GM12878 (cell line): Measurements from ENCODE around the gene SRSF5. TPM values are rescaled to one million over a fixed set of nuclear protein-coding genes. Genes with fewer than 3 reads are reported as not detected.

Experiments used
- CEBPB ChIP-seq, 2 experiments: fragments of 150-350 bp in 1 of 2; IDR thresholded peaks; 2 replicates each; pipeline ENCODE4 v1.6.1; 2012 to 2014; ENCODE audit warnings: low read depth in 2 of 2, low read length in 2 of 2, borderline replicate concordance in 1 of 2, inconsistent platforms in 1 of 2
- CHD1 ChIP-seq: IDR thresholded peaks from 2 replicates; pipeline ENCODE4 v1.6.1; 2012; ENCODE audit warnings: low read depth, low read length, improper control_type of control experiment
- ETV6 ChIP-seq, 2 experiments: fragments of 450-650 bp in 1 of 2; IDR thresholded peaks in 1 of 2; conservative IDR thresholded peaks in 1 of 2; 2 replicates each; pipeline ENCODE4 v1.6.1; 2014; ENCODE audit warnings: antibody characterized with exemption in 1 of 2, borderline replicate concordance in 1 of 2, low read depth in 1 of 2, mild to moderate bottlenecking in 1 of 2, moderate library complexity in 1 of 2
- GATAD2B ChIP-seq: fragments of 450-650 bp; conservative IDR thresholded peaks from 2 replicates; pipeline ENCODE4 v1.6.1; 2017; ENCODE audit warnings: low read depth, mild to moderate bottlenecking, moderate library complexity
- HDGF ChIP-seq: fragments of 450-650 bp; IDR thresholded peaks from 2 replicates; pipeline ENCODE4 v1.6.1; 2016; ENCODE audit warnings: antibody characterized with exemption
- NFYA ChIP-seq: IDR thresholded peaks from 2 replicates; pipeline ENCODE4 v1.6.1; 2011; ENCODE audit warnings: low read depth, mild to moderate bottlenecking, low read length, improper control_type of control experiment, borderline replicate concordance
- PML ChIP-seq: IDR thresholded peaks from 2 replicates; pipeline ENCODE4 v1.6.1; 2012; ENCODE audit warnings: low read length, inconsistent platforms
- POLR2AphosphoS2 ChIP-seq: IDR thresholded peaks from 2 replicates; pipeline ENCODE4 v1.6.1; 2011; ENCODE audit warnings: low read depth, mild to moderate bottlenecking, low read length, improper control_type of control experiment, moderate library complexity
- POLR2AphosphoS5 ChIP-seq: IDR thresholded peaks from 2 replicates; pipeline ENCODE4 v1.6.1; 2011; ENCODE audit warnings: mild to moderate bottlenecking, low read length, inconsistent platforms
- PRDM15 ChIP-seq: fragments of 450-650 bp; formaldehyde crosslinking; IDR thresholded peaks from 2 replicates; pipeline ENCODE4 v1.4.0; 2020; ENCODE audit warnings: mild to moderate bottlenecking, moderate library complexity
- SIX5 ChIP-seq: IDR thresholded peaks from 2 replicates; pipeline ENCODE4 v1.6.1; 2011; ENCODE audit warnings: mild to moderate bottlenecking, low read depth, low read length, moderate library complexity; ENCODE audit not compliant: severe bottlenecking
- SKIL ChIP-seq: fragments of 450-650 bp; IDR thresholded peaks from 2 replicates; pipeline ENCODE4 v1.6.1; 2017; ENCODE audit warnings: mild to moderate bottlenecking, low read depth, inconsistent platforms; ENCODE audit not compliant: poor library complexity, severe bottlenecking
- SREBF2 ChIP-seq: IDR thresholded peaks from 2 replicates; pipeline ENCODE4 v1.6.1; 2012; ENCODE audit warnings: mild to moderate bottlenecking, low read length
- TARDBP ChIP-seq: IDR thresholded peaks from 2 replicates; pipeline ENCODE4 v1.6.1; 2016; ENCODE audit warnings: borderline replicate concordance
- polyA plus RNA-seq, 11 experiments: library from polyadenylated mRNA; depleted of rRNA in 4 of 11; unstranded in 6 of 11; stranded (reverse) in 5 of 11; fragments of >200 nt; fragmentation: Nextera tagmentation in 4 of 11; fragmentation: Illumina TruSeq in 1 of 11; extraction: Ambion mirVana in 4 of 11; extraction: Trizol in 1 of 11; gene quantifications; 1 replicate in 1 of 11; 2 replicates in 10 of 11; pipeline versions ENCODE4 v1.2.1 to v1.2.3, GENCODE V29; 2011 to 2016; ENCODE audit warnings: inconsistent platforms in 2 of 11, missing spikeins in 2 of 11, low read depth in 1 of 11
- total RNA-seq, 4 experiments: library from RNA; depleted of rRNA in 3 of 4; stranded (reverse); fragments of >200 nt in 3 of 4; fragmentation: Illumina TruSeq in 1 of 4; extraction: Trizol in 1 of 4; gene quantifications; 2 replicates each; pipeline versions ENCODE4 v1.2.1 to v1.2.3, GENCODE V29; 2013 to 2021
- TF ChIP-seq, protein P1 (sequence below): fragments of 150-350 bp; IDR thresholded peaks from 2 replicates; pipeline ENCODE4 v1.6.1; 2016; ENCODE audit warnings: low read depth, low read length
- TF ChIP-seq, protein P2 (sequence below): IDR thresholded peaks from 2 replicates; pipeline ENCODE4 v1.6.1; 2012; ENCODE audit warnings: low read length, inconsistent platforms

The SRSF5 gene
- total and polyA plus RNA-seq, 10 of the 15 experiments (the other 5 are each of a cell fraction or from before 2014, with no cell fraction given), result 136 to 453 (median 275) TPM

DNA sequence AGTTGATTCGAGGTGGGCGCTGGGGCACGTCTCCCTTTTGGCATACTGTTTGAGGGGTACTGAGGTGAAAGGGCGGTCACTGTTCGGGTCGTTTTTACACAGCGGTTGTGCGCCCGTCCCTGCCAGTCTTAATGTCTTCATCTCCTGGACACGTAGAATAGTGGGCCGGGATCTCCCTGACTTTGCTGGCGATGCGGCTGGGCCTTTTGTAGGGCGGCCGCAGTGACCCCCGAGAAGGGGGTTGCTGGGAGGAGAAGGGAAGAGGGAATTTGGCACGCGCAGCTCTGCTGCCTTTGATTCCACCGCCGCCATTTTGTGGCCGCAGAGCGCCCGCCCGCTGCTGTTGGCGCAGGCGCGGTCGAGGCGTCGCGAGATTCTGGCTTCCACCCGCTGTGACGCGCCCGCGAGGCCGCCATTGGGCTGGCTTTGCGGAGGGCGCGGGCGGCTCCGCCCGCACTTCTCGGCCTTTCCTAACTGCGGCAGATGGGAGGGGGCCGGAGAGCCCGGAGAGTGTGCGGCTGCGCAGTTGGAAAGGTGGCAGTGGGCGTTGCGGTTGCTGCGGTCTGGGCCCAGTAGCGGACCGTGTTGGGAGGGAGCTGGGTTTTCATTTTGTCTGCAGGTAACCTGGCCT is 542 bp downstream of the SRSF5 start (continued):
- TF ChIP-seq SKIL (no peak), CHD1 (peak; percentile 91), ETV6 (conservative IDR thresholded peaks at IDR 0.05 in 1 of 2, IDR thresholded peaks at IDR 0.05 in 1 of 2; ENCODE audit: borderline replicate concordance in 1 of 2, low read depth in 1 of 2) (no peak), PRDM15 (CRISPR knock-in tag) (no peak), SREBF2 (no peak), POLR2AphosphoS5 (peak; percentile 92), HDGF (peak; percentile 25; the same call in 1 of the 2 replicates), CEBPB (IDR thresholded peaks at IDR 0.05; ENCODE audit: borderline replicate concordance in 1 of 2, low read depth in 2 of 2, low read length in 2 of 2) (no peak), POLR2AphosphoS2 (peak; percentile 88; the same call in 1 of the 2 replicates), PML (peak; percentile 43; the same call in 1 of the 2 replicates), TARDBP (no peak), SIX5 (no peak), GATAD2B (0 out of 2 replicates have a peak, but pooled peaks have one; percentile 33), NFYA (no peak)
- TF ChIP-seq, protein P1, sequence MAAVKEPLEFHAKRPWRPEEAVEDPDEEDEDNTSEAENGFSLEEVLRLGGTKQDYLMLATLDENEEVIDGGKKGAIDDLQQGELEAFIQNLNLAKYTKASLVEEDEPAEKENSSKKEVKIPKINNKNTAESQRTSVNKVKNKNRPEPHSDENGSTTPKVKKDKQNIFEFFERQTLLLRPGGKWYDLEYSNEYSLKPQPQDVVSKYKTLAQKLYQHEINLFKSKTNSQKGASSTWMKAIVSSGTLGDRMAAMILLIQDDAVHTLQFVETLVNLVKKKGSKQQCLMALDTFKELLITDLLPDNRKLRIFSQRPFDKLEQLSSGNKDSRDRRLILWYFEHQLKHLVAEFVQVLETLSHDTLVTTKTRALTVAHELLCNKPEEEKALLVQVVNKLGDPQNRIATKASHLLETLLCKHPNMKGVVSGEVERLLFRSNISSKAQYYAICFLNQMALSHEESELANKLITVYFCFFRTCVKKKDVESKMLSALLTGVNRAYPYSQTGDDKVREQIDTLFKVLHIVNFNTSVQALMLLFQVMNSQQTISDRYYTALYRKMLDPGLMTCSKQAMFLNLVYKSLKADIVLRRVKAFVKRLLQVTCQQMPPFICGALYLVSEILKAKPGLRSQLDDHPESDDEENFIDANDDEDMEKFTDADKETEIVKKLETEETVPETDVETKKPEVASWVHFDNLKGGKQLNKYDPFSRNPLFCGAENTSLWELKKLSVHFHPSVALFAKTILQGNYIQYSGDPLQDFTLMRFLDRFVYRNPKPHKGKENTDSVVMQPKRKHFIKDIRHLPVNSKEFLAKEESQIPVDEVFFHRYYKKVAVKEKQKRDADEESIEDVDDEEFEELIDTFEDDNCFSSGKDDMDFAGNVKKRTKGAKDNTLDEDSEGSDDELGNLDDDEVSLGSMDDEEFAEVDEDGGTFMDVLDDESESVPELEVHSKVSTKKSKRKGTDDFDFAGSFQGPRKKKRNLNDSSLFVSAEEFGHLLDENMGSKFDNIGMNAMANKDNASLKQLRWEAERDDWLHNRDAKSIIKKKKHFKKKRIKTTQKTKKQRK, result no peak
- TF ChIP-seq, protein P2, sequence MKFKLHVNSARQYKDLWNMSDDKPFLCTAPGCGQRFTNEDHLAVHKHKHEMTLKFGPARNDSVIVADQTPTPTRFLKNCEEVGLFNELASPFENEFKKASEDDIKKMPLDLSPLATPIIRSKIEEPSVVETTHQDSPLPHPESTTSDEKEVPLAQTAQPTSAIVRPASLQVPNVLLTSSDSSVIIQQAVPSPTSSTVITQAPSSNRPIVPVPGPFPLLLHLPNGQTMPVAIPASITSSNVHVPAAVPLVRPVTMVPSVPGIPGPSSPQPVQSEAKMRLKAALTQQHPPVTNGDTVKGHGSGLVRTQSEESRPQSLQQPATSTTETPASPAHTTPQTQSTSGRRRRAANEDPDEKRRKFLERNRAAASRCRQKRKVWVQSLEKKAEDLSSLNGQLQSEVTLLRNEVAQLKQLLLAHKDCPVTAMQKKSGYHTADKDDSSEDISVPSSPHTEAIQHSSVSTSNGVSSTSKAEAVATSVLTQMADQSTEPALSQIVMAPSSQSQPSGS, result no peak
